HG03378 (cell line): ENCODE data around the gene APBA2.
"Not testable (repeated sequence)": the region's sequence is repeated elsewhere in the genome, so short reads cannot be mapped to it uniquely, and the experiment has no call there.

ENCODE experiments used
- ATAC-seq: cut with Tn5 transposase; IDR thresholded peaks from one replicate; pipeline ENCODE4 v1.9.1; 2021; ENCODE audit warnings: mild to moderate bottlenecking, moderate library complexity; ENCODE audit not compliant: unreplicated experiment

Gene APBA2

DNA sequence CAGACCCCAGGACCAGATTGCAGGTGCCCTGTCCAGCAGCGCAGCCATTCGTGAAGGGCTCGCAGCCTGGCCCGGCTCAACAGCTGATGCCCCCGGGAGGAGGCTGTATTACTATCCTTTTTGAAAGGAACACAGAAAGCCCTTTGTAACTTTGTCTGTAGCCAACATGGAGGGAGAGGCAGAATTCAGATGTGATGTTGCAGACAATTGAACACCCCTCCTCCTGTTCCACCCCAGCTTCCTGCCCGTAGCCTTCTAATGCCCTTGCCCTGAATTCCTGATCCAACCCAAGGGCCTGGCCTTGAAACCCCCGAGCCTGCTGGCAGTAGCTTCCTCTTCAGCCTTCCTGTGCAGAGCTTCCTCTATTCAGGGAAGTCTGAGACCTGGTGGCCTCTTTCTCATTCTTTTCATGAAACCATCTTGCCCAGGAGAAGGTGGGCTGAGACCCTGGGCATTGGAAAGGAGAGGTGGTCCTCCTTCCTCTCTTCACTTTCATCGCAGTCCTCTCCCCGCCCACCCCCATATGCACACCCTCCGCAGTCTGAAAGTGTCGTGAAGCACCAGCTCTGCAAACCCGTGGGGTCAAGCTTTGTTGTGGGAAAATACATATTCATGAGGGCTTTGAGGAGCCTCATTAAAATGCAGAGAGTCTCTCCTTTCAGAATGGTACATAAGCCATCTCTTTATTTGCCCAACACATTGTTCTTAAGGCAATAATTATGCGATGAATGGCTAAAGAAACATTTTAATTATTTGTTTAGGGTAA is 109.2 kb downstream of the APBA2 start:
- ATAC-seq = no peak

DNA sequence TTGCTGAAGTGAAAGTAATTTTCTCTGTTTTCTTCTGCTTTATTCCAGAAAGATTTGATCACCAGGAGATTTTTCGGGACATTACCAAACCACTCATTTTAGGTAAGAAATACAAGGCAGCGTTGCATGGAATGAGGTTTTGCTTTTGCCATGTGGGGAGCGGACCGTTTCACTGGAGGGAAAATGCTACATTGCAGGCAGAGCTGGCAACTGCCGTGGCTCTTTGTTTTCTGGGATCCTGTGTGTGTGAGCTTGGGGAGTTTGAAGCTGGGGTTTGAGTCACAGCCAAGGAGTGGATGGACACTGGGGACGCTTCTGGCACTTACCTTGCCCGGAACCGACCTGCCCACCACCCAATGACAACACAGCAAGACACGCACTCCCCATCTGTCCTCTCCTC is 109.9 kb downstream of the APBA2 start:
- no peak for ATAC-seq

DNA sequence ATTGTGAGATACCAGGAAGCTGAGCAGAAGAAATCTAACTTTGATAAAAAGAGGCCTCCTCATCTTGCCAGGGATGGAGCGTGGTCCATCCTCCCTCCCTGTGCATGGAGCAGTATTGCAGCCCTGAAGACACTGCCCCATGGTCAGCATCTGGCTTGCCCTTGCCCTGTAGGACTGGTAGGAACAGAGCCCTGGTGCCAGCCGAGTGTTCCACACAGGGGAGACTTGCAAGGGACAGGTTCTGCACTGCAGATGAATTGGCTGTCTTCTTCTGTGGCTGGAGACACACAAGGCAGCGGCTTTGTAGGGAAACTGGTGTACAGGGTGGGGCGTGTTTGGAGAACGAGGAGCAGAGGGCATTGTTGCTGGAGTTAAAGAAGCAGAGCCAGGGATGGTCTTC is 110.5 kb downstream of the APBA2 start:
- ATAC-seq = no peak

DNA sequence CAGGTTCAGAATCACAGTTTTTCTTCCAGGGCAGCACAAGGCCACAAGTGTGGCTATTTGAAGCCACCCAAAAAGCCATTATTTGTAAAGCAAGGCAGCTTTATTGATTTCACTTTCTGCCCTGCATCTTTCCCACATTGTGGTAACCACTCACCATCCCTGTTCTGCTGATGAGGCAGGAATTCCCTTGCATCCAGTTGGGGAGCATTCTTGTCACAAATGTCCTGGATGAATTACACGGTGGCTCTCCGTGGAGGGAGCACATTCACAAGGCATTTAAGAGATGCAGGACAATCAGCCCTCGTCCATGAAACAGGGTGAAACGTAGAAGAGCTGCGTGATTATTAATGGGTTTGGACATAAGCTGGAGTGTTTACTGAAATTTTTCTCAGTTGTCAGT is 111.2 kb downstream of the APBA2 start:
- ATAC-seq = no peak

DNA sequence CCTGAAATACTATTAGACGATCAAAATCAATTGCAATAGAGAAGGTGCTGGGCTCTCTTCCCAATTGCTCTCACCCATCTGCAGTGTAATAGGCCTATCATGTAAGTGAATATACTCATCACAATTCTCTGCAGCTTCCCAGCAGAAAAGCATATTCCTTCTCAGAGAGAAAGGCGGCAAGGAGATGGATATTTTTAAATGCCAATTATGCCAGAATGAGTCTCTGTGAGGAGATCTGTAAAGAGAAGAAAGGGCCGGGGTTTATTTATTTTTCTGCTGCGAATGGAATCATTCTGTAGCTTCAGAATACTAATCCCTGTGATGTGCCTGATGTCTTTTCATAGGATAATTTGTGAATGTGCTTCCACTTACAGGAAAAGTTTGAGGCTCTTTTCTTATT is 112.0 kb downstream of the APBA2 start:
- ATAC-seq = no peak

DNA sequence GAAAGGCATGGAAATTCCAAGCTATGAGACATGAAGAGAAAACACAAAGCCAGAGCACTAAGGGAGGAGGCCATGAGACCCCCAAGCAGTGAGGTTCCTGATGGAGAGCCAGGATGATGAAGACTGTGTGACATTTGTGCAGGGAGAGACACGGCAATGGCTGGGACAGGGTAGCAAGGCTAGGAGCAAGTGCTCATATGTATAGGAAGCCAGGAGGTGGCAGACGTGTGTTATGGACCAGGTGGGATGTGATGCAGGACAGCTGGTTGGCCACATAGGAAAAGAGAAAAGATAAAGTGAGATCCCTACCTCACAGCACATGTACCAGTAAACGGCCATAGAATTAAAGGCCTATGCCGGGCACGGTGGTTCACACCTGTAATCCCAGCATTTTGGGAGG is 112.7 kb downstream of the APBA2 start:
- no peak for ATAC-seq

DNA sequence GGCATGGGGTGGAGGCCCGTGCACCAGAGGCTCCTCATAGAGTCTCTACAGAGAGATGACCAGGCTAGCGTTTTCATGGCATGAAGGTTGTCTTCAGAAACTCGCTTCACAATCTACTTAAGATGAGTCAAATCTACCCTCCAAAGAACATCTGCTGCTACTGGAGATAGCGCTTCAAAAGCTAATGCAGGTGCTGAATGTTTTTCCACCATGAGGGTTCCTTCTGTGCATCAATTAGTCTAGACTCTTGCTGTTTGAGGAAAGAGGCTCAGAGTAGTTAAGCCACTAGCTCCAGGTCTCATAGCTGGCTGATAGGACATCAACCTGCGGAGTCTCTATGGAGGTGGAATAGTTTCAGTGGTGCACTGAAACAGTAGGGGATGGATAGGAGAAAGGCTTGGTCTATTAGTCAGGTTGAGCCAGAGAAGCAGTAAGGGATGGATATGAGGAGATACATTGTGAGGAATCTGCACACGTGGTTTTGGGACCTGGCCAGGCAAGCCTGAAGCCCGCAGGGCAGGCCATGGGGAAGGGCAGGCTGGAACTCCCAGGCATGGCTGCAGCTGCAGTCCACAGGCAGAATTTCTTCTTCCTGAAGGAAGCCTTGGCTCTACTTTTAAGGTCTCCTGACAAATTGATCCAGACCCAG is 117.5 kb downstream of the APBA2 start:
- no peak for ATAC-seq

DNA sequence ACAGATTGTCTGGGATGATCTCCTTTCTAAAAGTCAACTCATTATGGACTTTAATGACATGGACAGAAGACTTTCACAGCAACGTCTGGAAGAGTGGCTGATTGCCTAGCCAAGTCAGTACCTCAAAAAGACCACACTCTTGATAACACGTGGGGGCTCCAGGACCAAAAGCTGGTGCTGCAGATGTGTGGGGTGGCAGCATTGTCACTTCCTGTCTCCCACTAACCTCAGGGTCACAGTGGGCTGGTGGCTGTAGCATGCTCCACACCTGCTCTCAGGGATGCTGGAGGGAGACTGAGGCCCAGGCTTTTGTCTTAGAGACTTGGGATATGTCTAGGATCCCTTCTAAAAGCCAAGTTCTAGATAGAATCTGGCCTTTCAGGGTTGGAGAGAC is 118.1 kb downstream of the APBA2 start:
- no peak for ATAC-seq

DNA sequence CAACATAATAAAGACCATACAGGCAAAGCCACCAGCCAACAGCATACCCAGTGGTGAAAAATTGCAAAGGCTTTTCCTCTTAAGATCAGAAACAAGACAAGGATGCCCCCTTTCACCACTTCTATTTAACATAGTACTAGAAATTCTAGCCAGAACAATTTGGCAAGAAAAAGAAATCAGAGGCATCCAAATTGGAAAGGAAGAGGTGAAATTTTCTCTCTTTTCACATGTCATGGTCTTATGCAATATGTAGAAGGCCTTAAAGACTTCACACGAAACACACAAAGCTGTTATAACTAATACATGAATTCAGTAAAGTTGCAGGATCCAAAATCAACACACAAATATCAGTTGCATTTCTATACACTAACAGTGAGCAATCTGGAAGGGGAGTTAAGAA is 120.2 kb downstream of the APBA2 start:
- ATAC-seq = no peak

DNA sequence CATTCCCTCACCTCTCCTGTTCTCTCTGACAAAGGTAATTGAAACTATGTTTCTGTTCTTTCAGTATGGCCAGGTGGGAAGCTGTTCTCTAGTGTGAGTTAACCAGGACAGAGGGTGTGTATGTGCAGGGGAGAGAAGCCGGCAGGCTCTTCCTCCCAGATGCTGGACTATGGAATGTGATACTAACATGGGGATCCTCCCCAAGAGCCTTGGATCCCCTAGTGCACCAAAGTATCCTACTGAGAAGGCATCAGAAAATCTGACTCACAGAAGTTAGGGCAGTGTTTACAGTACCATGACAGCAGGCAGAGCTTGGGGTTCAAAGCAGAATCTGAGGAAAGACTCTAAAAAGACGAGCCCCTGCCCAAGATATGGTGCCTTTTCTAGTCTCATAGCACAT is 123.1 kb downstream of the APBA2 start:
- no peak for ATAC-seq

DNA sequence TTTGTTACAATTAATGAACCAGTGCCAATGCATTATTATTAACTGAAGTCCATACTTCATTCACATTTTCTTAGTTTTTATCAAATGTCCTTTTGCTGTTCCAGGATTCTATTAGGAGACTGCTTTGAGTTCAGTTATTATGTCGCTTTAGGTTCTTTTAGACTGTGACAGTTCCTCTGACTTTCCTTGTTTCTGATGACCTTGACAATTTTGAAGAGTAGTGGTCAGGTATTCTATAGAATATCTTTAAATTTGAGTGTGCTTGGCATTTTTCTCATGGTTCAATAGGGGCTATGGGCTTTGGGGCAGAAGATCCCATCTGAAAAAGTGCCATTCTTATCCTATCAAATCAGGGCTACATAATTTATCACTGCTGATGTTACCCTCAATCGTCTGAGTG is 126.3 kb downstream of the APBA2 start:
- no peak for ATAC-seq

DNA sequence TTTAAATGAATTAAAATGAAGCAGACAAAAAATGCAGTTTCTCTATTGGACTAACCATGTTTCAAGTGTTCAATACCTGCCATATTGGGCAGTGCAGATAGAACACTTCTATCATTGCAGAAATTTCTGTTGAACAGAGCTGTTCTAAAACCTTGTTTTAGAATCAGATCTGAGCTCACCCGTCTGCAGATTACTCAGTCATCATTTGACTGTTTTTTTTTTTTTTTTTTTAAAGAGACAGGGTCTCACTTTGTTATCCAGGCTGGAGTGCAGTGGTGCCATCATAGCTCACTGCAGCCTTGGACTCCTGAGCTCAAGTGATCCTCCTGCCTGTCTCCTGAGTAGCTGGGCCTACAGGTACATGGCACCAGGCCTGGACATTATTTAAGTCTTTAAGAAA is 128.7 kb downstream of the APBA2 start:
- no peak for ATAC-seq

DNA sequence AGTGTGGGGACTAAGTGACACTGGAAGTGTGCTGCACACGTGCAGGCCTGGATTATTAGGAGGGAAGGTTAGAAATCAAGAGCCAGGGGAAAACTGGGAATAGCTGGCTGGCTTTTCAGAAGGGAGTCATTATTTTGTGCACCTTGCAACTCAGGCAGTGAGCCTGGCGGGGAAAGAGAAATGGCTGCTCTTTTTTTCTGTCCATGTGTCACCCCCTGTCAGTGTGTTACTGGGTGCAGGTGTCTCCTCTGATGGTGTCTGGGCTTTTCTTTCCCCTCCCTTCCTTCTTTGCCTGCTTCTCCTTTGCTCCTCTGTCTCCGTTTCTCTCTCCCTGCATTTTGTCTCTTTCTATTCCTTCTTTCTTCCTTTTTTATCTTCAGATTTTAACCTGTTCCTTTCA is 130.7 kb downstream of the APBA2 start:
- no peak for ATAC-seq

DNA sequence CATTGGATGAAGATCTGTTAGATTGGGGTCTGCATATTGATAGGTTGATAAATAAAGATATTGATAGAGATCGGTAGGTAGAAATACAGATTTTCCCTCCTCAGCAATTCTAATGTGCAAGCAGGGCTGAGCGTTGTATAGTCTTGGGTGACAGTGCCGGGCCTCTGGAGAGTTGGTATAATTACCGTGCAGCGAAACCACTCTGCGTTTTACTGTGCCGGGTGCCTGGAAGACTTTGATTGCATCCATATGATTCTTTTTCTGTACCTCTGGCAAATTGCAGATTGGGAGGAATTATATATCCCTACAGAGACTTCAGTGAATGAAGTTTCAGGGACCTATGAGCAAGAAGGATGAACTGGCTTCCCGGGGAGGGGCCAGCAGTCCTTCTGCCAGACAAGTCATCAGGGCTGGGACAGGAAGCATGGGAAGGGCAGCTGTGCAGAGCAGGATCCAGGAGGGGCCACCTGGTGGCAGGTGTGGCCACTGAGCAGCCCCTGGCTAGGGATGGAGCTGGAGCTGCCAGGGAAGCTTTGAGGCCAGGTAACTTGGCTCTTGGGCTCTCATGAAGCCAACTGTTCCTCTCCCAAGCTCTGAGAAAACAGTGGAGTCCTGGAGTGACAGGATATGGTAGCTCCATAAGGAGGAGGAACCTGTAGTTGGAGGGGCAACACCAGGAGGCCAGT is 132.5 kb downstream of the APBA2 start:
- ATAC-seq = no peak

DNA sequence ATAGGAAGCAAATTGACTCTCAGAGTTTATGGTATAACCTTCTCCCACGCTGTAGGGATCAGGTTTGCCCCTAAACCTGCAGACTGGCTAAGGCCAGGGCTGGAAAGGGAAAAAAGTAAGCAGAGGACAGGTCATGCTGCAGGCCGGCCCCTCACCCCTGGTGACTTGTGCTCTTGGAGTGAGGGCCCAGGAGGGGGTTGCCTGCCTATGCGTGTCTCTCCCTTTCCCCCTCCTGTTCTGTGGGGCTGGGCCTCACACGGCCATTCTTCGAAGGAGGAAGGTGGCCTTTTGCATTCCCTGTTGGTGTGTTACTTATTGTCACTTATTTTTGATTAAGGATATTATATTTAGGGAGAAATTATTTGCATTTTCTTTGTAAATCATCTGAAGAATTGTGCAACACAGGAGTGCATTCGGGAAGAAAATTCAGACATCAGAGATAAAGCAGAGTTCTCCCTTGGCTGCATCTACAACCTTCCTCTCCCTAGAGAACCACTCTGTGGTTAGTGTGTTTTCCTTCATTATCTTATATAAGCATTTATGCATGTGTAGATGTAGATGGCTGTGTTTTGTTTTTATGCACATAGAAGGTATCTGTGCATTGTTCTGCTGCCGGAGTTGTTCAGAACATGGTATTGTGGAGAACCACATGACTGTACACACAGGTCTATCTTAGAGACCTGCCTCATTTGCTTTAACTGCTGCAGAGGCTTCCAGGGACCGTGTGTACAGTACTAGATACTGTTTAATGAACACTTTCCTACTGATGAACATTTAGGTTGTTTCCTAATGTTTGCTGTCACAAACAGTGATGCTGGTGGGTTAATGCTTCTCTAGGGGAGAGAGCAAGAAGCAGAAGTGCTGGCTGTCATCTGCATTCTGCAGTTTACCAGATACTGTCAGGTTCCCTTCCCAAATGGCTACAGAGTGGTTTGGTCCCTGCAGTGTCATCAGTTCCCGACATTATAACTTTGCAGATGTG is 133.5 kb downstream of the APBA2 start:
- no peak for ATAC-seq

DNA sequence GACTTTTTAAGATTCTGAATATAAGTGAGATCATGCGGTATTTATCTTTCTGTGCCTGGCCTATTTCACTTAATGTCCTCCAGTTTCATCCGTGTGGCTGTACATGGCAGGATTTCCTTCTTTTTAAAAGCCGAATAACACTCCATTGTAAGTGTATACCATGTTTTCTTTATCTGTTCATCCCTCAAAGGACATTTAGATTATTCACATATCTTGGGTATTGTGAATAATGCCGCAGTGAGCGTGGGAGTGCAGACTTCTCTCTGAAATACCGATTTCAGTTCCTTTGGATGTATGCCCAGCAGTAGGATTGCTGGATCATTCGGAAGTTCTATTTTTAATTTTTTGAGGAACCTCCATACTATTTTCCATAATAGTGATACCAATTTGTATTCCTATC is 136.1 kb downstream of the APBA2 start:
- no peak for ATAC-seq

DNA sequence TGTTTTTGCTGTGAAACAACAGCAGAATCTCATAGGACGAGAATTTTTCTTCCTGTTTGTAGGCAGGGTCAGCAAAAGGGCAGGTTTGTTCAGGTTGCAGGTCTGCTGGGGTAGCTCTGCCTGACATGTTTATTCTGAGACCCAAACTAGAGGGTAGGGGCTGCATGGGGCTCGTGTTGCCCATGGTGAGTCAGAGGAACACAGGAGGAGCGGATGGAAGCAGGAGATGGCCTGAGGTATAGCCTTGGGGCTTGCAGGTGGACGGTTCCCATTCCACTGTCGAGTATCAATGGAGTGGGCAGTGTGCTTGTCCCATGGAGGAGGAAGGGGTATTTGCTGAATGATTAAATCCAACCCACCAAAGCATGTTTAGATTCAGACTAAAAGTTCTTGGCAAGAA is 138.9 kb downstream of the APBA2 start:
- no peak for ATAC-seq

DNA sequence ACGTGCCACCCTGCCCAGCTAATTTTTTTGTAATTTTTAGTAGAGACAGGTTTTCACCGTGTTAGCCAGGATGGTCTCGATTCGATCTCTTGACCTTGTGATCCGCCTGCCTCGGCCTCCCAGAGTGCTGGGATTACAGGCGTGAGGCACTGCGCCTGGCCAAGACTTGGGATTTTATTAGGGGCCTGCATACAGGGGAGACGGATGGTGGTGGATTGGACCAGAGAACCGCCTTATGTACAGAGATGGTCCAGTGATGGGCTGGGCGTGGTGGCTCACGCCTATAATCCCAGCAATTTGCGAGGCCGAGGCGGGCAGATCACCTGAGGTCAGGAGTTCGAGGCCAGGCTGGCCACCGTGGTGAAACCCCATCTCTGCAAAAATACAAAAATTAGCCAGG is 139.6 kb downstream of the APBA2 start:
- ATAC-seq = not testable (repeated sequence)

DNA sequence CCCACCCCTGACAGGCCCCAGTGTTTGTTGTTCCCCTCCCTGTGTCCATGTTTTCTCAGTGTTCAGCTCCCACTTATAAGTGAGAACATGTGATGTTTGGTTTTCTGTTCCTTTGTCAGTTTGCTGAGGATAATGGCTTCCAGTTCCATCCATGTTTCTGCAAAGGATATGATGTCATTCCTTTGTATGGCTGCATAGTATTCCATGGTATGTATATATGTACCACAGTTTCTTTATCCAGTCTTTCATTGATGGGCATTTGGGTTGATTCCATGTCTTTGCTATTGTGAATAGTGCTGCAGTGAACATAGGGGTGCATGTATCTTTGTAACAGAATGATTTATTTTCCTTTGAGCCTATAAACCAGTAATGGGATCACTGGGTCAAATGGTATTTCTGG is 142.4 kb downstream of the APBA2 start:
- not testable (repeated sequence) for ATAC-seq

DNA sequence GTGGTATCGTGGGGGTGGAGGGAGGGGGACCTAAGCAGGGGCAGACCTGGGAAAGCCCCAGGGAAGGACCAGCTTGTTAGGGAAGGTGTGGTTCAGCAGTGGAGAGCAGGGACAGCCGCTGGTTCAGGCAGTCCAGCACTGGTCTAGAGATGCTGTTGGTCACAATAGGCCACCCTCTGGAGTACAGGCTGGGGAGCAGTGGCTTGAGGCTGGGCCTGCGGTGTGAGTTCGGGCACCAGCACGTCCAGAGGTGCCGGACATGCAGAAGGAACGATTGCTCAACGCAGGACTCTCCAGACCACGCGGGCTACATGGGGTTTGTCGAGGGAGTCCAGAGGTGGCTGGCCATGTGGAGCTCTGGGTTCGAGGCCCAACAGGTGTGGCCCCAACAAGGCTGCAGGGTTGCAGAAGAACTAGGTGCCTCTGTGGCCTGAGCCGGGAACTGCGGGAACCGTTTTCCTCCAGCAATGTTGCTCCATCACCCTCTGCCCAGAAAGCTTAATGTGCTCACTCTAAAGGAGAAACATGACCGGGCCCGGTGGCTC is 143.9 kb downstream of the APBA2 start:
- ATAC-seq = no peak
